ENCODE data around the gene FAM210A. TPM values are rescaled to one million over a fixed set of nuclear protein-coding genes. Genes with fewer than 3 reads are reported as not detected.

Gene FAM210A
- total and polyA plus RNA-seq, 2 experiments from 2014 or later: 17.2 to 17.9 TPM

DNA sequence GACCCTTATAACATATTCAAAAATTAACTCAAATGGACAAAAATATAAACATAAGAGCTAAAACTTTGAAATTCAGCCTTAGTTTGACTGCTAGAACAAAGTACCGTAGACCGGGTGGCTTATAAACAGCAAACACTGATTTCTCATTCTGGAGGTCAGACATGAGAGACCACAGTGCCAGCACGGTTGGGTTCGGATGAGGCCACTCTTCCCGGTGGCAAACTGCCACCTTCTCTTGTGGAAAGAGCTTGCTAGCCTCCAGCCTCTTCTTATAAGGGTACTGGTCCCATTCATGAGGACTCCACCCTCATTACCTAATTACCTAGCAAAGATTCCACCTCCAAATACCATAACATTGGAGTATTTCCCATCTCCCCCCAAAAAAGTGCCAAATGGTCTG is 91.3 kb downstream of the FAM210A start:
- H3K4me1 Mint-ChIP-seq: peaks cover 3% of the 10 kb centered on the region
- Histone ChIP-seq H2AFZ (no peak overlapping the region), H3K9me2 (ENCODE audit: insufficient read depth) (no peaks in the 10 kb centered on the region), H3K4me2 (no peak overlapping the region), H3K36me3 (ENCODE audit: insufficient read depth) (no peaks in the 10 kb centered on the region), H3K27ac (ENCODE audit: low read depth) (no peak overlapping the region), H3K79me2 (replicated peaks; ENCODE audit: insufficient read depth) (no peaks in the 10 kb centered on the region), H4K20me1 (replicated peaks; ENCODE audit: insufficient read depth) (no peaks in the 10 kb centered on the region), H3K27me3 (ENCODE audit: insufficient read depth) (no peaks in the 10 kb centered on the region), H3K4me1 (ENCODE audit: insufficient read depth) (no peaks in the 10 kb centered on the region), H3K4me3 (no peak overlapping the region), H3F3A (replicated peaks; ENCODE audit: low read depth) (no peaks in the 10 kb centered on the region)
- TF ChIP-seq EZH2phosphoT487 (IDR thresholded peaks at IDR 0.05; ENCODE audit: unreplicated experiment) (no peak), ZNF462 (CRISPR knock-in tag; IDR thresholded peaks at IDR 0.05) (no peak), REST (IDR thresholded peaks at IDR 0.05; ENCODE audit: unreplicated experiment) (no peak), POLR2AphosphoS5 (IDR thresholded peaks at IDR 0.05; ENCODE audit: low read depth) (no peak), EZH2 (IDR thresholded peaks at IDR 0.05; ENCODE audit: low read depth, unreplicated experiment) (no peak), STAT1 (IDR thresholded peaks at IDR 0.05; ENCODE audit: unreplicated experiment) (no peak)
- ATAC-seq: no peak
- no peak for DNase-seq (ENCODE audit: low spot score)
- no peaks in the 10 kb centered on the region for H3K27me3 Mint-ChIP-seq (ENCODE audit: insufficient read depth, low read depth, poor library complexity)
- H3K4me3 Mint-ChIP-seq: no peak overlapping the region
- H3K27ac Mint-ChIP-seq: no peak overlapping the region
- peaks cover 8% of the 10 kb centered on the region; the same call in 2 of the 3 replicates for H3K36me3 Mint-ChIP-seq (ENCODE audit: low read depth)
- H3K9me3 Mint-ChIP-seq: peaks cover 19% of the 10 kb centered on the region

Data from GM23338 (cell line).